CD4-positive, alpha-beta memory T cell (primary cell): ENCODE measurements around the gene TRMT2A. TPM values are rescaled to one million over a fixed set of nuclear protein-coding genes. Genes with fewer than 3 reads are reported as not detected.

Experiments used
- CTCF ChIA-PET: fragments of 350-600 bp; sonication (Branson Sonifier 250); formaldehyde crosslinking; loops from one replicate; lab custom pipeline; 2021; ENCODE audit warnings: inconsistent platforms; ENCODE audit not compliant: partially characterized antibody; lab: Charles Lee
- POLR2A ChIA-PET: fragments of 350-600 bp; sonication (Branson Sonifier 250); formaldehyde crosslinking; loops from one replicate; lab custom pipeline; 2021; ENCODE audit not compliant: partially characterized antibody; lab: Charles Lee
- DNase-seq, 5 donors: peaks; one replicate each; pipeline versions ENCODE4 v3.0.0 to v3.0.0-alpha.2; 2020 to 2022; ENCODE audit warnings: mixed read lengths in 1 of 5
- H3K27ac ChIP-seq: one replicate; pipeline ENCODE4 v1.7.0; 2013; ENCODE audit warnings: low read depth, low read length
- H3K27me3 ChIP-seq: 2 replicates; pipeline ENCODE4 v1.7.0; 2013; ENCODE audit warnings: mild to moderate bottlenecking, low read length, moderate library complexity; ENCODE audit not compliant: insufficient read depth
- H3K36me3 ChIP-seq: 2 replicates; pipeline ENCODE4 v1.7.0; 2013; ENCODE audit warnings: mild to moderate bottlenecking, low read length, moderate library complexity; ENCODE audit not compliant: insufficient read depth
- H3K4me1 ChIP-seq: 2 replicates; pipeline ENCODE4 v1.7.0; 2013; ENCODE audit warnings: mild to moderate bottlenecking, low read length, moderate library complexity; ENCODE audit not compliant: insufficient read depth
- H3K4me3 ChIP-seq, 2 donors: one replicate each; pipeline ENCODE4 v1.7.0; 2013; ENCODE audit warnings: low read length in 2 of 2, mild to moderate bottlenecking in 1 of 2
- H3K9me3 ChIP-seq, 2 donors: one replicate each; pipeline ENCODE4 v1.7.0; 2013; ENCODE audit warnings: low read length in 2 of 2, control low read depth in 1 of 2; ENCODE audit not compliant: control insufficient read depth in 1 of 2
- H3K27ac Mint-ChIP-seq, 7 donors: one replicate each; pipeline ENCODE4 v1.8.0; 2020 to 2021; ENCODE audit warnings: mixed read lengths in 7 of 7, mild to moderate bottlenecking in 6 of 7, inconsistent platforms in 3 of 7, moderate library complexity in 3 of 7
- H3K27me3 Mint-ChIP-seq, 2 donors: one replicate each; pipeline ENCODE4 v1.8.0; 2020 to 2021; ENCODE audit warnings: mixed read lengths in 2 of 2
- H3K36me3 Mint-ChIP-seq, 2 donors: one replicate each; pipeline ENCODE4 v1.8.0; 2020 to 2021; ENCODE audit warnings: mixed read lengths in 2 of 2, inconsistent platforms in 1 of 2, mild to moderate bottlenecking in 1 of 2
- H3K4me1 Mint-ChIP-seq, 4 donors: one replicate each; pipeline ENCODE4 v1.8.0; 2020 to 2021; ENCODE audit warnings: mixed read lengths in 4 of 4, mild to moderate bottlenecking in 1 of 4
- H3K4me3 Mint-ChIP-seq, 8 donors: one replicate each; pipeline ENCODE4 v1.8.0; 2020 to 2021; ENCODE audit warnings: mixed read lengths in 8 of 8, mild to moderate bottlenecking in 7 of 8, moderate library complexity in 6 of 8, inconsistent platforms in 3 of 8
- H3K9me3 Mint-ChIP-seq, 8 donors: one replicate each; pipeline ENCODE4 v1.8.0; 2020 to 2021; ENCODE audit warnings: mixed read lengths in 8 of 8, mild to moderate bottlenecking in 5 of 8, inconsistent platforms in 3 of 8, moderate library complexity in 1 of 8
- intact Hi-C: fragments of 100-400 bp; cut with micrococcal nuclease; formaldehyde crosslinking; loops from one replicate; pipeline ENCODE4 v1.15.1; 2023
- polyA plus RNA-seq, 2 donors: library from polyadenylated mRNA; unstranded; fragments of 300-500 nt; fragmentation: Illumina TruSeq; gene quantifications; one replicate each; pipeline ENCODE4 v1.2.3, GENCODE V29; 2021
- total RNA-seq, 2 experiments: library from RNA; stranded (reverse); gene quantifications; one replicate each; pipeline ENCODE4 v1.2.3, GENCODE V29; 2021

TRMT2A gene
- total and polyA plus RNA-seq, 4 experiments from 2014 or later: 28.0 to 126 (median 73.5) TPM

GRCh38 chr22:20149257-20150250 lies 32.5 kb upstream of the TRMT2A start:
- no peaks in the 10 kb centered on the region for H3K9me3 Mint-ChIP-seq
- POLR2A ChIA-PET: no interaction called here
- intact Hi-C loops: no loop called here
- no peak for DNase-seq
- no peaks in the 10 kb centered on the region for H3K9me3 ChIP-seq
- H3K27ac Mint-ChIP-seq: no peak overlapping the region
- H3K4me1 ChIP-seq: no peaks in the 10 kb centered on the region
- H3K36me3 ChIP-seq: no peaks in the 10 kb centered on the region
- no peak overlapping the region for H3K27ac ChIP-seq
- H3K4me1 Mint-ChIP-seq: no peaks in the 10 kb centered on the region
- CTCF ChIA-PET: no interaction called here
- H3K27me3 ChIP-seq: no peaks in the 10 kb centered on the region
- H3K4me3 ChIP-seq: no peak overlapping the region
- H3K27me3 Mint-ChIP-seq: no peaks in the 10 kb centered on the region
- no peak overlapping the region for H3K4me3 Mint-ChIP-seq
- H3K36me3 Mint-ChIP-seq: no peaks in the 10 kb centered on the region

GRCh38 chr22:20148414-20148813 lies 31.4 kb upstream of the TRMT2A start:
- peaks cover 0 to 3% of the 10 kb centered on the region in 2 donors for H3K36me3 Mint-ChIP-seq
- no peaks in the 10 kb centered on the region for H3K4me1 ChIP-seq

GRCh38 chr22:20147237-20147988 lies 30.4 kb upstream of the TRMT2A start:
- DNase-seq: no peak
- no peaks in the 10 kb centered on the region for H3K4me1 Mint-ChIP-seq
- peaks cover 0 to 3% of the 10 kb centered on the region in 2 donors for H3K36me3 Mint-ChIP-seq
- no peaks in the 10 kb centered on the region for H3K27me3 Mint-ChIP-seq
- H3K9me3 ChIP-seq: no peaks in the 10 kb centered on the region
- H3K27ac Mint-ChIP-seq: no peak overlapping the region
- no peaks in the 10 kb centered on the region for H3K27me3 ChIP-seq
- no peak overlapping the region for H3K4me3 Mint-ChIP-seq
- H3K4me1 ChIP-seq: no peaks in the 10 kb centered on the region
- no peaks in the 10 kb centered on the region for H3K9me3 Mint-ChIP-seq
- H3K27ac ChIP-seq: no peak overlapping the region
- intact Hi-C loops: no loop called here
- no peaks in the 10 kb centered on the region for H3K36me3 ChIP-seq
- no peak overlapping the region for H3K4me3 ChIP-seq
- POLR2A ChIA-PET: no interaction called here
- CTCF ChIA-PET: no interaction called here

More at GRCh38 chr22:20148414-20148813, 31.4 kb upstream of the TRMT2A start:
- POLR2A ChIA-PET: interaction anchor here (1.2 kb wide), 1 partner anchor 9 kb away, joined by 3 read pairs; no protein-coding TSS in a partner anchor
- Mint-ChIP-seq H3K9me3 (no peaks in the 10 kb centered on the region), H3K27ac (no peak overlapping the region), H3K4me1 (no peaks in the 10 kb centered on the region), H3K27me3 (no peaks in the 10 kb centered on the region), H3K4me3 (no peak overlapping the region)
- CTCF ChIA-PET: no interaction called here
- H3K36me3 ChIP-seq: no peaks in the 10 kb centered on the region
- no peak for DNase-seq
- H3K9me3 ChIP-seq: no peaks in the 10 kb centered on the region
- no peaks in the 10 kb centered on the region for H3K27me3 ChIP-seq
- intact Hi-C loops: no loop called here
- H3K27ac ChIP-seq: no peak overlapping the region
- H3K4me3 ChIP-seq: no peak overlapping the region

- H3K27me3 Mint-ChIP-seq: no peaks in the 10 kb centered on the region
- Histone ChIP-seq H3K36me3 (no peaks in the 10 kb centered on the region), H3K27me3 (no peaks in the 10 kb centered on the region), H3K4me3 (no peak overlapping the region), H3K9me3 (no peaks in the 10 kb centered on the region), H3K27ac (no peak overlapping the region), H3K4me1 (no peaks in the 10 kb centered on the region)
- H3K27ac Mint-ChIP-seq: no peak overlapping the region
- peaks cover 0 to 3% of the 10 kb centered on the region in 2 donors for H3K36me3 Mint-ChIP-seq
- intact Hi-C loops: no loop called here
- no peak overlapping the region for H3K4me3 Mint-ChIP-seq
- H3K4me1 Mint-ChIP-seq: no peaks in the 10 kb centered on the region
- CTCF ChIA-PET: no interaction called here
- H3K9me3 Mint-ChIP-seq: no peaks in the 10 kb centered on the region
- DNase-seq: no peak
- POLR2A ChIA-PET: no interaction called here
These were observed 29.8 kb upstream of the TRMT2A start for GRCh38 chr22:20146777-20147176.

GRCh38 chr22:20145832-20146223 lies 28.8 kb upstream of the TRMT2A start:
- Mint-ChIP-seq H3K4me1 (no peaks in the 10 kb centered on the region), H3K27ac (no peak overlapping the region), H3K27me3 (no peaks in the 10 kb centered on the region), H3K9me3 (no peaks in the 10 kb centered on the region), H3K4me3 (no peak overlapping the region), H3K36me3 (peaks cover 0 to 3% of the 10 kb centered on the region in 2 donors)
- Histone ChIP-seq H3K27ac (no peak overlapping the region), H3K27me3 (no peaks in the 10 kb centered on the region), H3K9me3 (no peaks in the 10 kb centered on the region), H3K36me3 (no peaks in the 10 kb centered on the region), H3K4me3 (no peak overlapping the region), H3K4me1 (no peaks in the 10 kb centered on the region)
- no peak for DNase-seq
- ChIA-PET POLR2A (no interaction called here), CTCF (no interaction called here)
- intact Hi-C loops: no loop called here

GRCh38 chr22:20145206-20145831 lies 28.3 kb upstream of the TRMT2A start:
- intact Hi-C loops: no loop called here
- Histone ChIP-seq H3K9me3 (no peaks in the 10 kb centered on the region), H3K36me3 (no peaks in the 10 kb centered on the region), H3K4me1 (no peaks in the 10 kb centered on the region), H3K27ac (no peak overlapping the region), H3K4me3 (no peak overlapping the region), H3K27me3 (no peaks in the 10 kb centered on the region)
- Mint-ChIP-seq H3K36me3 (peaks cover 0 to 3% of the 10 kb centered on the region in 2 donors), H3K27me3 (no peaks in the 10 kb centered on the region), H3K4me1 (no peaks in the 10 kb centered on the region), H3K4me3 (no peak overlapping the region), H3K27ac (no peak overlapping the region), H3K9me3 (no peaks in the 10 kb centered on the region)
- POLR2A ChIA-PET: no interaction called here
- no peak for DNase-seq
- CTCF ChIA-PET: no interaction called here
